VCaP (cell line): Measurements from ENCODE around the gene NETO1.

ENCODE experiments used
- H3K27ac ChIP-seq: fragments of 450-650 bp; 2 replicates; pipeline ENCODE4 v1.5.1; 2017
- CTCF ChIP-seq: fragments of 450-650 bp; conservative IDR thresholded peaks from 2 replicates; pipeline ENCODE4 v1.5.1; 2017; ENCODE audit warnings: mild to moderate bottlenecking, moderate library complexity

The NETO1 gene

GRCh38 chr18:72867746-72868584, at the start of gene NETO1:
NETO1 (minus strand) TSS chr18:72867987; CDS start chr18:72867291, 696 bp downstream.
- TF ChIP-seq CTCF: no peak
- H3K27ac ChIP-seq: peak within 1 kb of the TSS; percentile 92

DNA sequence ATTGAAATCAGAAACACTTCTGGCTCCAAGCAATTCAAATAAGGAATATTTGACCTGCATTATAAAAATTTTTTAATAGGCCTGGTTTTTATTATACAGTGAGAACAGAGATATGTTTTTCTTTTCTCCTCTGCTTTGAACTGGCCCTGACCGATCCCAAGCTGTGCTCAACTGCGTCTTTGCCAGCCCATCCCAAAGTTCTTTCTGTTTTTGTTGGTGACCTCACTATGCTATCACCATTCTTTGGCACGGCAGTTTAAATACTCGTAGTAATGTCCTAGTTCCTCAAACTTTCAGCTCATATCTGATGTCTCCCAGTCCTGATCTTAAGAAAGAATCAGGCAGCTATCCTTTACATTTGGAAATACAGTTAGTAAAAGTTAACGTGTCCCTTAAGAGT, 42.3 kb upstream of the NETO1 start:
- no peak for TF ChIP-seq CTCF
- peak overlapping the region; percentile 27 for H3K27ac ChIP-seq

DNA sequence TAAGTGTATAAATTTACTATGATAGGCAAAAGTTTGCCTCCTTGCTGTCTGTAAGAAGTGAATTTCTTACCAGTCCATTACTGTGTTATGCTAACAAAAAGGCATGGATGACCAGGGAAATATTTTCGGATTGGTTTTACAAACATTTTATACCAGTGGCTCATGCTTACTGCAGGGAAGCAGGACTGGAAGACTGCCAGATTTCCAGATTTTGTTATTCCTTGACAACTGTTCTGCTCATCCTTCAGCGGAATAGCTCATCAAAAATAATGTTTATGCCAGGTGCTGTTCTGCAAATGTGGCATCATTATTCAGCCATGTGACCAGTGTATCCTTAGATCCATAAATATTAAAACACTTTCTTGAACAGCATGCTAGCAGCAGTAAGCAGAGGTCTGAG, 40.4 kb upstream of the NETO1 start:
- H3K27ac ChIP-seq: no peak overlapping the region
- TF ChIP-seq CTCF: no peak

GRCh38 chr18:72903033-72903432, 35.2 kb upstream of the NETO1 start:
- no peak for TF ChIP-seq CTCF
- no peak overlapping the region for H3K27ac ChIP-seq

- TF ChIP-seq CTCF: no peak
- no peak overlapping the region for H3K27ac ChIP-seq
Measured at GRCh38 chr18:72899338-72899737, 31.6 kb upstream of the NETO1 start.

- H3K27ac ChIP-seq: no peak overlapping the region
- TF ChIP-seq CTCF: no peak
Measured at GRCh38 chr18:72898870-72899269, 31.1 kb upstream of the NETO1 start.

DNA sequence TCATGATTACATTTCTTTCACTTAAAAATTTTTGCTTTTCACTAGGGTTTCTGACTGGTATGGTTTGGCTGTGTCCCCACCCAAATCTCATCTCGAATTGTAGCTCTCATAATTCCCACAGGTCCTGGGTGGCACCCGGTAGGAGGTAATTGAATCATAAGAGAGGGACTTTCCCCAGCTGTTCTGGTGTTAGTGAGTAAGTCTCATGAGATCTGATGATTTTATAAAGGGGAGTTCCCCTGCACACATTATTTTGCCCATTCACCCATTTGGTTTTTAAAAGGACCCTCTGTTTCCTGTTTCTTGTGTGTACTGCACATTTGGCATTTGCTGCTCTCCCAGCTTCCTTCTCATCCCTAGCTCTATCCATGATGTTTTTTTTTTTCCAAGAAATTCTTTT, 27.8 kb upstream of the NETO1 start:
- H3K27ac ChIP-seq: no peak overlapping the region
- TF ChIP-seq CTCF: no peak
